A375 (cell line): ENCODE results near the gene GLE1. TPM values are rescaled to one million over a fixed set of nuclear protein-coding genes. Genes with fewer than 3 reads are reported as not detected.

Experiments used
- small RNA-seq: library from RNA; depleted of rRNA; stranded (forward); fragments of <200 nt; gene quantifications from one replicate; pipeline ENCODE3, GENCODE V24; 2014
- total RNA-seq: library from RNA; depleted of rRNA; stranded (reverse); fragments of >200 nt; shearing (Covaris generic); gene quantifications from 2 replicates; pipeline ENCODE4 v1.2.3, GENCODE V29; 2014; rRNA removed

GLE1 gene, protein sequence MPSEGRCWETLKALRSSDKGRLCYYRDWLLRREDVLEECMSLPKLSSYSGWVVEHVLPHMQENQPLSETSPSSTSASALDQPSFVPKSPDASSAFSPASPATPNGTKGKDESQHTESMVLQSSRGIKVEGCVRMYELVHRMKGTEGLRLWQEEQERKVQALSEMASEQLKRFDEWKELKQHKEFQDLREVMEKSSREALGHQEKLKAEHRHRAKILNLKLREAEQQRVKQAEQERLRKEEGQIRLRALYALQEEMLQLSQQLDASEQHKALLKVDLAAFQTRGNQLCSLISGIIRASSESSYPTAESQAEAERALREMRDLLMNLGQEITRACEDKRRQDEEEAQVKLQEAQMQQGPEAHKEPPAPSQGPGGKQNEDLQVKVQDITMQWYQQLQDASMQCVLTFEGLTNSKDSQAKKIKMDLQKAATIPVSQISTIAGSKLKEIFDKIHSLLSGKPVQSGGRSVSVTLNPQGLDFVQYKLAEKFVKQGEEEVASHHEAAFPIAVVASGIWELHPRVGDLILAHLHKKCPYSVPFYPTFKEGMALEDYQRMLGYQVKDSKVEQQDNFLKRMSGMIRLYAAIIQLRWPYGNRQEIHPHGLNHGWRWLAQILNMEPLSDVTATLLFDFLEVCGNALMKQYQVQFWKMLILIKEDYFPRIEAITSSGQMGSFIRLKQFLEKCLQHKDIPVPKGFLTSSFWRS
- total RNA-seq = 52.9 and 54.4 TPM in 2 replicates

DNA sequence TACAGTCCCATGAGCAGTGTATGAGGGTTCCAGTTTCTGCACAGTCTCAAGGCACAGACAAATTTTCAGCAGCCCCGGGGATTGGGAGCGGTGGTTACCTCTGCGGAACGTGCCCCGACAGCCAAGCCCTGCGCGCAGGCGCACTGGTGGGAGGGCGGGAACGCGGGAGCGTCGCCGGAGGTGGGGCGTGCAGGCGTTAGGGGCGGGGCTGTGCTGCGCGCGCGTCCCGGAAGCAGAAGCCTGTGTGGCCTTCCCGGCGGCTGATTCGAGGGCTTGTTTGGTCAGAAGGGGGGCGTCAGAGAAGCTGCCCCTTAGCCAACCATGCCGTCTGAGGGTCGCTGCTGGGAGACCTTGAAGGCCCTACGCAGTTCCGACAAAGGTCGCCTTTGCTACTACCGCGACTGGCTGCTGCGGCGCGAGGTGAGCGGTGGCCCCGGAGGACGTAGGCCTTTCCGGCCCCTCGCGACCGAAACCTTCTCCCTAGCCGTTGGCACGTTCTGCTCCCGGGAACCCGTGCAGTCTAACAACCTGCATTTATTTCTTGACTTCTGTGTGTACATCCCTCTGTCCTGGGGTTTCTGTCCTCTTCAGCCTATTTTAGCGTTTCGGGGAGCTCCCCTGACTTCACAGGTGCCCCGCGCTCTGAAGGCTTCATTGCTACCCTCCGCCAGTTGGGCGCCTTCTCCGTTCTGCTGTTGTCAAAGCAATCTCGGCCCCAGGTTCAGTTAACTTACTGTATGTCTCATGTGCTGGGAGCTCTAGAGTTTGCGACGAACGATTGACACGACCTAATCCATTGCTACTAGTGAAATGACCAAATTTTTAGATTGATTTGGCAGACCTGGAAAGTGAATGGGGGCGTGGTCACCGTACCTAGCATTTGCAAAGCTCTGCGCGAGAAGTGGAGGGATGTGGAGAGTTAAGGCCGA is at the start of gene GLE1:
TSS of gene GLE1 (plus strand) at position 235 of the 929 bp plus-strand sequence. CDS start at position 322, 87 bp downstream.

DNA sequence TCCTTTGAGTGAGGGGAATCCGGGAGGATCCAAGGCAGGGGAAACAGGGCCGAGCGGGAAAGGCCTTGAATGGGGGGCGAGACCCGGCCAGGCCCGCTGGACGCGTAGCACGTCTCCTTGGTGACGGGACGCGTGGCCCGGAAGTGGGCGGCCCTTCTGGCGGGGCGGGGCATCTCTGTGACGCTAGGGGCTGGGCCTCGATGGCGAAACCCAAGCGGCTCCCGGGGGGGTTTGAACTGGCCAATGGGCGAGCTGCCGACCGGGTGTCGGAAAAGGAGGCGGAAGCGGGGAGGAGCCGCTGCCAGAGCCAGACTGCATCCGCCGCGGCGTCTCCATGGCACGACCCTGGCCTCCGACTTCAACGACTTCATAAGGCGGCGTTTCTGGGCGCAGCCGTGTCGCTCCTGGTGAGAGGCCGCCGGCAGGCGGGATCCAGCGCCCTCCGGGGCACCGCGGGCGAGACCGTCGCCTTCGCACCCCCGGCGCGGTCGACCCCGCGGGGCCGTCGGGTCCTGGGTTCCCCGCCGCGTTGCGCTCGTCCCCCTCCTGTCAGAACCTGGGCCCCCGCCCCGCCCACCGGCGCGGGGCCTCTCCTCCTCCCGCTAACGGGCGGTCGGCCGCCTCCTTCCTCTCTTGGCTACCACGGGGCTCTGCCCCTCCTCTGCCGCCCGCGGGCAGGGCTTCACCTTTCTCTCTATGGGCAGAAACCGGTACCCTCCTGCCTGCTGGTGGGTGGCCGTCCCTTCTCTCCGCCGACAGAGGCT is 48.5 kb upstream of the GLE1 start, which contains the start of gene ODF2:
TSS of gene ODF2 (plus strand) at position 158 of the 764 bp plus-strand sequence. CDS start at position 244, 86 bp downstream.

DNA sequence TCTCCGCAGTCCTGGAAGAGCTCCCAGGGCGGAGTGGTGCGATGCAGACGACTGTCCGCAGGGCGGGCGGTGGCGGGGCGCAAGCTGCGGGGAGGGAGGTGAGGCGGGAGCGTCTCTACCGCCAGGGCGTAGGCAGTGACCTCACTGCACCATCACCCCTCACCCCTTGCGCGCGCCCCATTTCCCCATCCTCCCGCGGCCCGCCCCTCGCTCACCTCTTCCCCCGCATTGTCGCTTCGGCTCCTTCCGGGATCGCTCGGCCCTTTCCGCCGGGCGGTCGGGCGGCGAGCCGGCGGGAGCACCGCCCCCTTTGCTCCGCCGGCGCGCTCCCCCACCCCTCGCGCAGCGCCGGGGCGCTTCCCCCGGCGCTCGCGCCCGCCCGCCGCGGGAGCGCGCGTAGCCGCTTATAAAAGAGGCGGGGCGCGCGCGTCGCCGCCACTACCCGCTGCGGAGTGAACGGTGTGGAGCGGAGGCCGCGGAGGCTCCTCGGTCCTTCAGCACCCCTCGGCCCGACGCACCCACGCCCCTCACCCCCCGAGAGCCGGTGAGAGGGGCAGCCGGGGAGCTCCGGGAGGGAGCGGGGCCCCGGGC is 47.7 kb downstream of the GLE1 start, which contains the start of gene SPTAN1:
TSS of gene SPTAN1 (plus strand) at position 435 of the 591 bp plus-strand sequence. CDS start 14,154 bp downstream, outside the sequence.

Small RNA genes lying within 50 kb of the gene (small RNA-seq; reads per million reads assigned to genes)
- gene RNU7-171P = not detected

Other genes starting within 250 kb of the GLE1 start
- gene GOLGA2, start 228.7 kb upstream of the GLE1 start, total RNA-seq = 95.8 and 117 TPM in 2 replicates
- 47.0 and 53.1 TPM in 2 replicates for gene SWI5, start 228.4 kb upstream of the GLE1 start, total RNA-seq
- 43.4 and 51.6 TPM in 2 replicates for gene TRUB2, start 182.3 kb upstream of the GLE1 start, total RNA-seq
- gene COQ4, start 181.9 kb upstream of the GLE1 start, total RNA-seq = 53.9 and 56.4 TPM in 2 replicates
- gene SLC27A4, start 164.2 kb upstream of the GLE1 start, total RNA-seq = 24.0 and 24.8 TPM in 2 replicates
- 79.1 and 80.8 TPM in 2 replicates for gene URM1, start 133.3 kb upstream of the GLE1 start, total RNA-seq
- gene CERCAM, start 83.9 kb upstream of the GLE1 start, total RNA-seq = 32.1 and 32.5 TPM in 2 replicates
- 68.3 and 78.2 TPM in 2 replicates for gene ODF2, start 48.7 kb upstream of the GLE1 start, total RNA-seq
- 207 and 225 TPM in 2 replicates for gene SPTAN1, start 47.9 kb downstream of the GLE1 start, total RNA-seq
- 179 and 221 TPM in 2 replicates for gene DYNC2I2, start 152.1 kb downstream of the GLE1 start, total RNA-seq
- 789 and 951 TPM in 2 replicates for gene SET, start 184.5 kb downstream of the GLE1 start, total RNA-seq
- 12.7 and 14.0 TPM in 2 replicates for gene PKN3, start 197.8 kb downstream of the GLE1 start, total RNA-seq
- 54.5 and 62.5 TPM in 2 replicates for gene ZDHHC12, start 219.4 kb downstream of the GLE1 start, total RNA-seq